HepG2 (cell line): Measurements from ENCODE around the gene CELSR3. TPM values are rescaled to one million over a fixed set of nuclear protein-coding genes. Genes with fewer than 3 reads are reported as not detected.

Experiments used
- ATM ChIP-seq: fragments of 450-650 bp; IDR thresholded peaks from 2 replicates; pipeline ENCODE4 v1.7.1; 2017; ENCODE audit warnings: mild to moderate bottlenecking, borderline replicate concordance
- ERF ChIP-seq: IDR thresholded peaks from 2 replicates; pipeline ENCODE4 v1.6.1; 2018; ENCODE audit warnings: missing biosample characterization, missing genetic modification reagents
- FOXA1 ChIP-seq, 2 experiments: fragments of 450-650 bp in 1 of 2; sonication (generic) in 1 of 2; formaldehyde crosslinking in 1 of 2; IDR thresholded peaks; 2 replicates each; pipeline versions ENCODE4 v1.4.0 to v1.6.1; 2016 to 2020; ENCODE audit warnings: missing genetic modification reagents in 1 of 2
- PRDM4 ChIP-seq: sonication (generic); formaldehyde crosslinking; IDR thresholded peaks from 2 replicates; pipeline ENCODE4 v1.9.0; 2021; ENCODE audit warnings: missing genetic modification reagents, borderline replicate concordance
- ZFP91 ChIP-seq: sonication (generic); formaldehyde crosslinking; IDR thresholded peaks from 2 replicates; pipeline ENCODE4 v1.9.0; 2022; ENCODE audit warnings: missing genetic modification reagents, mild to moderate bottlenecking, borderline replicate concordance
- ZNF18 ChIP-seq: sonication (generic); formaldehyde crosslinking; IDR thresholded peaks from 2 replicates; pipeline ENCODE4 v1.8.0; 2022; ENCODE audit warnings: mild to moderate bottlenecking, missing genetic modification reagents; ENCODE audit not compliant: insufficient replicate concordance
- ZNF180 ChIP-seq: sonication (generic); formaldehyde crosslinking; IDR thresholded peaks from 2 replicates; pipeline ENCODE4 v1.4.0; 2020; ENCODE audit warnings: low read depth, missing genetic modification reagents, borderline replicate concordance
- ZNF318 ChIP-seq: sonication (generic); formaldehyde crosslinking; IDR thresholded peaks from 2 replicates; pipeline ENCODE4 v1.4.0; 2020; ENCODE audit warnings: mild to moderate bottlenecking, missing genetic modification reagents
- ZNF639 ChIP-seq: conservative IDR thresholded peaks from 2 replicates; pipeline ENCODE4 v1.6.1; 2018; ENCODE audit warnings: missing genetic modification reagents
- ZNF777 ChIP-seq: sonication (generic); formaldehyde crosslinking; IDR thresholded peaks from 2 replicates; pipeline ENCODE4 v1.4.0; 2020; ENCODE audit warnings: missing genetic modification reagents
- ZNF883 ChIP-seq: sonication (generic); formaldehyde crosslinking; IDR thresholded peaks from 2 replicates; pipeline ENCODE4 v1.5.1; 2020; ENCODE audit warnings: mild to moderate bottlenecking, missing genetic modification reagents; ENCODE audit errors: not compliant biosample characterization
- polyA plus RNA-seq, 8 experiments: library from polyadenylated mRNA; depleted of rRNA in 3 of 8; stranded (reverse) in 7 of 8; unstranded in 1 of 8; fragments of >200 nt; fragmentation: Illumina TruSeq in 4 of 8; extraction: Trizol in 4 of 8; gene quantifications; 2 replicates each; pipeline versions ENCODE4 v1.2.1 to v1.2.3, GENCODE V29; 2011 to 2016; ENCODE audit warnings: low read depth in 4 of 8, missing spikeins in 1 of 8, mixed read lengths in 1 of 8; ENCODE audit not compliant: insufficient read depth in 1 of 8
- total RNA-seq, 5 experiments: library from RNA; depleted of rRNA; stranded (reverse); fragments of >200 nt; fragmentation: Illumina TruSeq; extraction: Trizol; gene quantifications; 2 replicates each; pipeline ENCODE4 v1.2.3, GENCODE V29; 2016; ENCODE audit warnings: low read depth in 1 of 5

Gene CELSR3
- total and polyA plus RNA-seq, 2 of the 13 experiments (the other 11 are each of a cell fraction or from before 2014, with no cell fraction given), result 5.4 to 6.7 TPM

GRCh38 chr3:48663489-48664312 is 1.0 kb upstream of the CELSR3 start (continued):
- TF ChIP-seq ZNF318 (peak; percentile 93; the same call in 1 of the 2 replicates), FOXA1 (IDR thresholded peaks at IDR 0.05) (no peak), FOXA1 (CRISPR knock-in tag; IDR thresholded peaks at IDR 0.05) (no peak), ATM (no peak), ERF (no peak; the same call in 1 of the 2 replicates), ZFP91 (CRISPR knock-in tag) (peak; percentile 89), ZNF639 (CRISPR knock-in tag) (peak; percentile 88), ZNF883 (CRISPR knock-in tag) (peak; percentile 84), ZNF18 (CRISPR knock-in tag) (peak; percentile 83), PRDM4 (CRISPR knock-in tag) (no peak), ZNF777 (CRISPR knock-in tag) (peak; percentile 35; the same call in 1 of the 2 replicates), ZNF180 (no peak)
